Stimulated activated naive CD8-positive, alpha-beta T cell treated with anti-CD3 and anti-CD28 coated beads, Interleukin-15, Interleukin-2, amounts not matched to agents 100 U/mL and 50 U/mL, for 24 hours (primary cell): ENCODE measurements around the gene CYP2C19.
"Not testable (repeated sequence)": the region's sequence is repeated elsewhere in the genome, so short reads cannot be mapped to it uniquely, and the experiment has no call there.

Source experiments
- ATAC-seq: fragments of 150-1000 bp; cut with Tn5 transposase; one replicate; pipeline ENCODE4 v1.10.0; 2021
- DNase-seq: peaks from one replicate; pipeline ENCODE4 v3.0.0; 2021

Gene CYP2C19

GRCh38 chr10:94762393-94762792, at the start of gene CYP2C19:
CYP2C19 (plus strand) TSS chr10:94762681; CDS start chr10:94762706, 25 bp downstream.
- no peak for ATAC-seq
- DNase-seq: no peak

- no peak for DNase-seq
- no peak for ATAC-seq
Observed at GRCh38 chr10:94725871-94726270, 36.6 kb upstream of the CYP2C19 start.

GRCh38 chr10:94735197-94735596, 27.3 kb upstream of the CYP2C19 start:
- DNase-seq: no peak

GRCh38 chr10:94738588-94738987, 23.9 kb upstream of the CYP2C19 start:
- ATAC-seq (no peak), DNase-seq (no peak)

More at GRCh38 chr10:94735197-94735596, 27.3 kb upstream of the CYP2C19 start:
- no peak for ATAC-seq

- DNase-seq (no peak), ATAC-seq (no peak)
Observed at GRCh38 chr10:94747137-94747536, 15.3 kb upstream of the CYP2C19 start.

- no peak for ATAC-seq
- no peak for DNase-seq
Observed at GRCh38 chr10:94747838-94748237, 14.6 kb upstream of the CYP2C19 start.

GRCh38 chr10:94757916-94758315, 4.6 kb upstream of the CYP2C19 start:
- no peak for ATAC-seq
- DNase-seq: no peak

GRCh38 chr10:94760586-94761178, 1.8 kb upstream of the CYP2C19 start:
- DNase-seq (no peak), ATAC-seq (no peak)

- not testable (repeated sequence) for ATAC-seq, DNase-seq
Observed at GRCh38 chr10:94775425-94775824, 12.9 kb downstream of the CYP2C19 start.

GRCh38 chr10:94777886-94778458, 15.5 kb downstream of the CYP2C19 start:
- no peak for ATAC-seq
- no peak for DNase-seq

- no peak for ATAC-seq
- no peak for DNase-seq
Observed at GRCh38 chr10:94780844-94781243, 18.4 kb downstream of the CYP2C19 start.

- ATAC-seq: no peak
- DNase-seq: no peak
Observed at GRCh38 chr10:94784256-94784655, 21.8 kb downstream of the CYP2C19 start.

- ATAC-seq (no peak), DNase-seq (no peak)
Observed at GRCh38 chr10:94785211-94785610, 22.7 kb downstream of the CYP2C19 start.

GRCh38 chr10:94800551-94800950, 38.1 kb downstream of the CYP2C19 start:
- DNase-seq, ATAC-seq: not testable (repeated sequence)

GRCh38 chr10:94803307-94803706, 40.8 kb downstream of the CYP2C19 start:
- DNase-seq: no peak
- ATAC-seq: no peak

- DNase-seq, ATAC-seq: not testable (repeated sequence)
Observed at GRCh38 chr10:94830025-94830424, 67.5 kb downstream of the CYP2C19 start.

GRCh38 chr10:94846204-94846603, 83.7 kb downstream of the CYP2C19 start:
- ATAC-seq (no peak), DNase-seq (no peak)

- ATAC-seq (no peak), DNase-seq (no peak)
Observed at GRCh38 chr10:94850766-94851165, 88.3 kb downstream of the CYP2C19 start.

GRCh38 chr10:94851263-94851662, 88.8 kb downstream of the CYP2C19 start:
- no peak for ATAC-seq
- no peak for DNase-seq

- no peak for DNase-seq
- no peak for ATAC-seq
Observed at GRCh38 chr10:94852438-94852837, 90.0 kb downstream of the CYP2C19 start.

GRCh38 chr10:94853065-94853464, 90.6 kb downstream of the CYP2C19 start:
- DNase-seq (no peak), ATAC-seq (no peak)

GRCh38 chr10:94858005-94858404, 95.5 kb downstream of the CYP2C19 start:
- DNase-seq: no peak
- no peak for ATAC-seq

GRCh38 chr10:94859086-94859485, 96.6 kb downstream of the CYP2C19 start:
- ATAC-seq (no peak), DNase-seq (no peak)

GRCh38 chr10:94878649-94879048, 116.2 kb downstream of the CYP2C19 start:
- ATAC-seq (no peak), DNase-seq (no peak)
